GM18861 (cell line): ENCODE data around the gene TMED1.

ENCODE experiments used
- ATAC-seq: cut with Tn5 transposase; IDR thresholded peaks from one replicate; pipeline ENCODE4 v1.9.1; 2021; ENCODE audit not compliant: unreplicated experiment

TMED1 gene

GRCh38 chr19:10811391-10812111 is 24.5 kb downstream of the TMED1 start:
- ATAC-seq = no peak

GRCh38 chr19:10809651-10810285 is 26.2 kb downstream of the TMED1 start:
- no peak for ATAC-seq

- no peak for ATAC-seq
Measured at GRCh38 chr19:10808937-10809649, 26.9 kb downstream of the TMED1 start.

- ATAC-seq = no peak
Measured at GRCh38 chr19:10805758-10806247, 30.2 kb downstream of the TMED1 start.

GRCh38 chr19:10805065-10805757 is 30.8 kb downstream of the TMED1 start:
- no peak for ATAC-seq

- ATAC-seq = no peak
Measured at GRCh38 chr19:10803252-10803651, 32.8 kb downstream of the TMED1 start.

- no peak for ATAC-seq
Measured at GRCh38 chr19:10802479-10802878, 33.5 kb downstream of the TMED1 start.

- no peak for ATAC-seq
Measured at GRCh38 chr19:10800488-10800887, 35.5 kb downstream of the TMED1 start.

- ATAC-seq = no peak
Measured at GRCh38 chr19:10797541-10798256, 38.3 kb downstream of the TMED1 start.

GRCh38 chr19:10797078-10797477 is 38.9 kb downstream of the TMED1 start:
- ATAC-seq = no peak

GRCh38 chr19:10796653-10797052 is 39.4 kb downstream of the TMED1 start:
- ATAC-seq = no peak

GRCh38 chr19:10789866-10790265 is 46.1 kb downstream of the TMED1 start:
- ATAC-seq = no peak

- no peak for ATAC-seq
Measured at GRCh38 chr19:10788146-10788545, 47.9 kb downstream of the TMED1 start.

GRCh38 chr19:10784257-10784656 is 51.8 kb downstream of the TMED1 start:
- no peak for ATAC-seq

- ATAC-seq = no peak
Measured at GRCh38 chr19:10782795-10783194, 53.2 kb downstream of the TMED1 start.
